RWPE1 (cell line): ENCODE data around the gene OLFM2.
"Not testable (repeated sequence)": the region's sequence is repeated elsewhere in the genome, so short reads cannot be mapped to it uniquely, and the experiment has no call there.

ENCODE experiments used
- CTCF ChIA-PET: fragments of 350-600 bp; sonication (Branson Sonifier 250); formaldehyde crosslinking; extraction: SDS; loops from one replicate; lab custom pipeline; 2021; lab: Yijun Ruan, JAX
- POLR2A ChIA-PET: fragments of 400-600 bp; formaldehyde crosslinking; extraction: SDS; loops from one replicate; lab custom pipeline; 2020; ENCODE audit warnings: antibody characterized with exemption; ENCODE audit not compliant: low non-redundant PET; lab: Yijun Ruan, JAX
- DNase-seq: peaks from one replicate; pipeline ENCODE4 v3.0.0; 2012; ENCODE audit warnings: low spot score
- H3K27ac ChIP-seq: fragments of 450-650 bp; 2 replicates; pipeline ENCODE4 v1.5.1; 2017
- CTCF ChIP-seq: fragments of 450-650 bp; conservative IDR thresholded peaks from 2 replicates; pipeline ENCODE4 v1.5.1; 2017; ENCODE audit warnings: low read depth, mild to moderate bottlenecking

The OLFM2 gene

GRCh38 chr19:9834726-9835506 lies 101.4 kb downstream of the OLFM2 start, which contains the start of gene PIN1:
TSS of gene PIN1 (plus strand) at chr19:9835318. CDS start at chr19:9835345, 27 bp downstream.
- peak within 1 kb of the TSS; percentile 71 for H3K27ac ChIP-seq
- ChIA-PET POLR2A (interaction anchor here (0.7 kb wide), 1 partner anchor 13 kb away, joined by 3 read pairs; no protein-coding TSS in a partner anchor), CTCF (interaction anchor here (0.5 to 1.1 kb wide), 3 partner anchors 79 to 437 kb away, joined by 3 to 5 read pairs (median 3); no protein-coding TSS in a partner anchor)
- TF ChIP-seq CTCF = peak; percentile 57
- DNase-seq = peak; percentile 98

- H3K27ac ChIP-seq = peak overlapping the region; percentile 71
- POLR2A ChIA-PET = no interaction called here
Measured at GRCh38 chr19:9834307-9834725, 102.0 kb downstream of the OLFM2 start.

GRCh38 chr19:9828551-9829063 lies 107.7 kb downstream of the OLFM2 start:
- ChIA-PET CTCF (interaction anchor here (0.6 kb wide), 1 partner anchor 157 kb away, joined by 3 read pairs; no protein-coding TSS in a partner anchor), POLR2A (no interaction called here)
- no peak for DNase-seq
- no peak for TF ChIP-seq CTCF
- H3K27ac ChIP-seq = peak overlapping the region; percentile 73

More at GRCh38 chr19:9834307-9834725, 102.0 kb downstream of the OLFM2 start:
- no peak for DNase-seq
- TF ChIP-seq CTCF = no peak
- CTCF ChIA-PET = interaction anchor here (0.5 to 0.6 kb wide), 2 partner anchors 80 to 437 kb away, joined by 3 read pairs; no protein-coding TSS in a partner anchor

- H3K27ac ChIP-seq = peak within 1 kb of the TSS; percentile 73
- DNase-seq = peak; percentile 94
- CTCF ChIA-PET = interaction anchor here (0.5 to 0.6 kb wide), 4 partner anchors 21 to 285 kb away, joined by 3 to 4 read pairs (median 3); no protein-coding TSS in a partner anchor
- POLR2A ChIA-PET = no interaction called here
- TF ChIP-seq CTCF = no peak
Measured at GRCh38 chr19:9827289-9828238, 108.8 kb downstream of the OLFM2 start, which contains the start of gene UBL5. TSS of gene UBL5 (plus strand) at chr19:9827918. CDS start at chr19:9828338, 420 bp downstream.

GRCh38 chr19:9823816-9824215 lies 112.5 kb downstream of the OLFM2 start:
- DNase-seq = no peak
- no peak overlapping the region; the same call in 1 of the 2 replicates for H3K27ac ChIP-seq
- no peak for TF ChIP-seq CTCF
- CTCF ChIA-PET = interaction anchor here (0.6 kb wide), 1 partner anchor 1243 kb away, joined by 3 read pairs; no protein-coding TSS in a partner anchor
- POLR2A ChIA-PET = no interaction called here

GRCh38 chr19:9820034-9820433 lies 116.3 kb downstream of the OLFM2 start:
- DNase-seq, POLR2A ChIA-PET, CTCF ChIA-PET: not testable (repeated sequence)
- H3K27ac ChIP-seq = peak overlapping the region; percentile 94
